Stimulated activated CD8-positive, alpha-beta memory T cell treated with anti-CD3 and anti-CD28 coated beads, Interleukin-2, amount 100 ng/mL, for 1 hour (primary cell): ENCODE measurements around the gene EDA.

Source experiments
- DNase-seq, 2 donors: peaks; one replicate each; pipeline ENCODE4 v3.0.0-alpha.2; 2020; ENCODE audit warnings: low read depth in 2 of 2

Gene EDA

DNA sequence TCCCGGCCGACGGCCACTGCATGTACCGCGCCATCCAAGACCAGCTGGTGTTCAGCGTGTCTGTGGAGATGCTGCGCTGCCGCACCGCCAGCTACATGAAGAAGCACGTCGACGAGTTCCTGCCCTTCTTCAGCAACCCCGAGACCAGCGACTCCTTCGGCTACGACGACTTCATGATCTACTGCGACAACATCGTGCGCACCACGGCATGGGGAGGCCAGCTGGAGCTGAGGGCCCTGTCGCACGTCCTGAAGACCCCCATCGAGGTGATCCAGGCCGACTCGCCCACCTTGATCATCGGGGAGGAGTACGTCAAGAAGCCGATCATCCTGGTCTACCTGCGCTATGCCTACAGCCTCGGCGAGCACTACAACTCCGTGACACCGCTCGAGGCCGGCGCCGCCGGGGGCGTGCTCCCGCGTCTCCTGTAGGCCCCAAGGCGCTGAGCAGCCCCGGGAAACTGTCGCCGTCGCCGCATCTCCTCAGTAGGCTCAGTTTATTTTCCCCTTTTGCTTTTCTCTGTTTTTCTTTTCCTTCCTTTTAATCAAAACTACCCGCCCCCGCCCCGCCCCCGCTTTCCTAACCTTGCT is 447.1 kb downstream of the EDA start:
- DNase-seq = no peak

- DNase-seq = no peak
Measured at GRCh38 chrX:70066646-70067045, 450.7 kb downstream of the EDA start.

GRCh38 chrX:70079297-70079696 is 463.4 kb downstream of the EDA start:
- no peak for DNase-seq

GRCh38 chrX:70079870-70080269 is 464.0 kb downstream of the EDA start:
- no peak for DNase-seq

- no peak for DNase-seq
Measured at GRCh38 chrX:70082723-70083122, 466.8 kb downstream of the EDA start.

DNA sequence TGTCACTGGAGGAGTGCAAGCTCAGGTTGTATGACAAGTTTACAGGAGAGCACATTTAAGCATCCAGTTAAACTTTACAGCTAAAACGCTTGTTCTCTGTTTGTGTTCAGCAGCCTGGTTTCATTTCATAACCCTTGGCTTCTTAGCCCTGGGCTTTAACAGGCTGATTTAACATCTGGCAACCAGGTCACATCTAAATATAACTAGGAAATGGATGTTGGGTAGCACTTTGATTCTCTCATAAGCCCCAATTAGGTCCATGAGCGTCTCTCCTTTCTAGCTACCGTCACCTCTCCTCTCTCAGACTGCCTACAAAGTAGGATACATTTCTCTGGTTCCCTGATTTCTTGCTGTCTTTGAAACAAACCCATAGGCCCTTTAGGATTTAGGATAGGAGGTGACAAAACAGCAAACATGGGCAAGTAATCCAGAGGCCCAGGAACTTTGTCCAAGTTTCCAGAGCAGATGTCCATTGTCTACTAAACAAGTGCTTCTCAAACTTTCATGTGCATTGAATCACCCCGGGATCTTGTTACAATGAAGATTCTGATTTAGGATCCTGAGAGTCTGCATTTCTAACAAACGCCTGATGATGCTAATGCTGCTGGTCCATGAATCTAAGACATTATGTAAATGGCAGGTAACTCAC is 468.8 kb downstream of the EDA start:
- no peak for DNase-seq

DNA sequence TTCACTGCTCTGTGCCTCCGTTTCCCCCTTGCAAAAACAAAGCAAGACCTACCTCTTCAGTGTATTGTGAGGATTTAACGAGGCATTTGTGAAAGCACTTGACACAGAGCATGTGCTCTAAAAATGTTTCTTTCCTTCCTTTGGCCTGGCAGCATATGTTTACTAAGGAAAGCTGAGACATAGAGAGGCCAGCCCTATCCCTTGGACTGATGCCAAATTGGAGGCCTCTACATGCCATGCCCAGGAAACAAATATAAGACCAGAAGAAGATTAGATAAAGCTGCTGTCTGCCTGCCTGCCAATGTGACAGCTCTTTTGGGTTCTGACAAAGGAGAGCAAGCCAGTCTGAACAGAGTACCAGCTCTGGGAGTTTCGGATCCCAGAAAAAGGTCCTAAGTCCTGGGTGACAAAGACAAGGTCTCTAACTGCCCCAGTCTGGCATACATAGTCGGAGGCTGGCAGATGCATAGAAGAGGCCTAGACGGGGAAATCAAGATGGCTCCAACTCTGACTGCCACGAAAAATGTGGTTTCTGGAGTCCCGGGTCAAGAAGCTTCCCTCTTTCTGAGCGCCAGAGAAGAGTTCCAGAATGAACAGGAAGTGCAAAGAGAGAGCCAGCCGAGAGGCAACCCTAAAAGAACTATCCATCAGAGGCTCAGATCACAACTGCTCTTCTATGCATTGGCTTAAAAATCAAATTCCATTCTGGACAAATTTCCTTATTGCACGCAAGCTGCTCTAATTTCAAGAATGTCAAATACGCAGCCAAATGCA is 472.1 kb downstream of the EDA start:
- no peak for DNase-seq

GRCh38 chrX:70088751-70089150 is 472.8 kb downstream of the EDA start:
- DNase-seq = no peak
